Caco-2 (cell line): ENCODE results near the gene TOR4A. TPM values are rescaled to one million over a fixed set of nuclear protein-coding genes. Genes with fewer than 3 reads are reported as not detected.

ENCODE experiments used
- BruUV-seq: library from RNA; stranded (reverse); fragments of 400-500 nt; replicated peaks from 2 replicates; lab custom pipeline; 2021; lab: Mats Ljungman, UMichigan
- CTCF ChIA-PET: fragments of 300-600 bp; sonication (Branson Sonifier 250); formaldehyde crosslinking; loops from one replicate; lab custom pipeline; 2022; ENCODE audit warnings: antibody characterized with exemption; lab: Charles Lee
- POLR2A ChIA-PET: fragments of 300-600 bp; sonication (Branson Sonifier 250); formaldehyde crosslinking; loops from one replicate; lab custom pipeline; 2022; ENCODE audit warnings: antibody characterized with exemption; lab: Charles Lee
- DNase-seq, 2 experiments: peaks; one replicate each; pipeline versions ENCODE4 v3.0.0 to v3.0.0-alpha.2; 2020 to 2022
- H3K27me3 ChIP-seq: replicated peaks from 2 replicates; pipeline ENCODE4 v1.6.0; 2011; ENCODE audit warnings: low read length; ENCODE audit not compliant: control insufficient read depth, insufficient read depth
- H3K36me3 ChIP-seq: 2 replicates; pipeline ENCODE4 v1.5.1; 2011; ENCODE audit warnings: low read length; ENCODE audit not compliant: control insufficient read depth, insufficient read depth
- H3K4me1 ChIP-seq: fragments of 250-450 bp; sonication (Bioruptor Pico); 2 replicates; pipeline ENCODE4 v1.5.1; 2020; ENCODE audit warnings: mild to moderate bottlenecking
- H3K4me3 ChIP-seq: 2 replicates; pipeline ENCODE4 v1.5.1; 2011; ENCODE audit warnings: low read depth, mild to moderate bottlenecking, control low read depth, low read length
- H3K9me3 ChIP-seq: fragments of 250-450 bp; sonication (Bioruptor Pico); 2 replicates; pipeline ENCODE4 v1.5.1; 2020; ENCODE audit warnings: mild to moderate bottlenecking, moderate library complexity
- H3K27ac Mint-ChIP-seq: one replicate; pipeline ENCODE4 v1.8.0; 2022; ENCODE audit warnings: mixed read lengths; ENCODE audit not compliant: unreplicated experiment
- H3K27me3 Mint-ChIP-seq: one replicate; pipeline ENCODE4 v1.8.0; 2022; ENCODE audit warnings: mixed read lengths; ENCODE audit not compliant: insufficient read depth, unreplicated experiment
- H3K36me3 Mint-ChIP-seq: one replicate; pipeline ENCODE4 v1.8.0; 2022; ENCODE audit warnings: mild to moderate bottlenecking, mixed read lengths; ENCODE audit not compliant: insufficient read depth, unreplicated experiment
- H3K4me1 Mint-ChIP-seq: one replicate; pipeline ENCODE4 v1.8.0; 2022; ENCODE audit warnings: low read depth, mixed read lengths; ENCODE audit not compliant: unreplicated experiment
- H3K4me3 Mint-ChIP-seq: one replicate; pipeline ENCODE4 v1.8.0; 2022; ENCODE audit warnings: mild to moderate bottlenecking, moderate library complexity, mixed read lengths; ENCODE audit not compliant: unreplicated experiment
- H3K9me3 Mint-ChIP-seq: one replicate; pipeline ENCODE4 v1.8.0; 2022; ENCODE audit warnings: mixed read lengths; ENCODE audit not compliant: unreplicated experiment
- intact Hi-C: fragments of 100-400 bp; cut with micrococcal nuclease; formaldehyde crosslinking; loops from one replicate; pipeline ENCODE4 v1.10.0; 2022; ENCODE audit not compliant: unreplicated experiment
- total RNA-seq: library from RNA; stranded (reverse); gene quantifications from 2 replicates; pipeline ENCODE4 v1.2.3, GENCODE V29; 2022
- TF ChIP-seq, protein P1 (sequence below), 2 experiments: fragments of 200-600 bp in 1 of 2; IDR thresholded peaks; 1 replicate in 1 of 2; 2 replicates in 1 of 2; pipeline versions ENCODE4 v1.5.1 to v1.8.0; 2011 to 2022; ENCODE audit warnings: antibody characterized with exemption in 1 of 2, control low read depth in 1 of 2, inconsistent platforms in 1 of 2, low read depth in 1 of 2, low read length in 1 of 2, mild to moderate bottlenecking in 1 of 2, moderate library complexity in 1 of 2; ENCODE audit not compliant: insufficient read depth in 1 of 2, severe bottlenecking in 1 of 2, unreplicated experiment in 1 of 2

The TOR4A gene
- total RNA-seq, 1 experiment from 2014 or later, result 1.8 TPM

DNA sequence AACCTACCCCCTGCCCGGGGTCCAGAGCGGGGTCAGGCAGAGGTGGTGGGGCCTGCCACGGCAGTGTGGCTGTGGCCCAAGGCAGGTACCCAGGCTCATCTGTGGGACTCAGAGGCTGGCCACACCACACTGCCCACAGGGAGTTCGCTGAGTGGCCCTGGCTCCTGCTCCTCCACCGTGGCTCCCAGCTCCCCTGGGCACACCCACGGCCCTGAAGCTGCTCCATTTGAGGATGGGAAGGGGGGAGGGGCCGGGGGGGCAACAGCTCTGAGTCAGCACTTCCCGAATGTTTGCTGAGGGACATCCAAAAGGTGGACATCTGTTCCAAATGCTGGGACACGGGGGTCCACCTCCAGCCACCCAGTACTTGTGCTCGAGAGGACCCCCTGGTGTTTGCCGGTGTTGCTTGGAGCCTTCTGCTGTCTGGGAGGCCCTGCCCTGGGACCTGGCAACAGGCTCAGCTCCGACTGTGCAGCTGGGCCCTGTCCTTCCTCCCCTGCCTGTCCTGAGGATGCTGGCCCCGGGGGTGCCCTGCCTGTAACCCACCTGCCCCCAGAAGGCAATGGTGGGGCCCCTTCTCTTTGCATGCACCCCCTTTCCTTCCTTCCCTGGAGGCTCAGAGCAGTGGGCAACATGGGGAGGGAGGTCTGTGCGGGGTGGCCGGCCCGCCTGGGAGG, 27.0 kb downstream of the TOR4A start:
- no peak overlapping the region for H3K4me3 ChIP-seq
- TF ChIP-seq, protein P1, sequence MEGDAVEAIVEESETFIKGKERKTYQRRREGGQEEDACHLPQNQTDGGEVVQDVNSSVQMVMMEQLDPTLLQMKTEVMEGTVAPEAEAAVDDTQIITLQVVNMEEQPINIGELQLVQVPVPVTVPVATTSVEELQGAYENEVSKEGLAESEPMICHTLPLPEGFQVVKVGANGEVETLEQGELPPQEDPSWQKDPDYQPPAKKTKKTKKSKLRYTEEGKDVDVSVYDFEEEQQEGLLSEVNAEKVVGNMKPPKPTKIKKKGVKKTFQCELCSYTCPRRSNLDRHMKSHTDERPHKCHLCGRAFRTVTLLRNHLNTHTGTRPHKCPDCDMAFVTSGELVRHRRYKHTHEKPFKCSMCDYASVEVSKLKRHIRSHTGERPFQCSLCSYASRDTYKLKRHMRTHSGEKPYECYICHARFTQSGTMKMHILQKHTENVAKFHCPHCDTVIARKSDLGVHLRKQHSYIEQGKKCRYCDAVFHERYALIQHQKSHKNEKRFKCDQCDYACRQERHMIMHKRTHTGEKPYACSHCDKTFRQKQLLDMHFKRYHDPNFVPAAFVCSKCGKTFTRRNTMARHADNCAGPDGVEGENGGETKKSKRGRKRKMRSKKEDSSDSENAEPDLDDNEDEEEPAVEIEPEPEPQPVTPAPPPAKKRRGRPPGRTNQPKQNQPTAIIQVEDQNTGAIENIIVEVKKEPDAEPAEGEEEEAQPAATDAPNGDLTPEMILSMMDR (IDR thresholded peaks at IDR 0.05; ENCODE audit: insufficient read depth in 1 of 2, low read depth in 1 of 2, low read length in 1 of 2, severe bottlenecking in 1 of 2, unreplicated experiment in 1 of 2), result peak in 1 of 2 experiments; percentile 8
- peaks cover 23% of the 10 kb centered on the region for H3K4me1 ChIP-seq
- no peaks in the 10 kb centered on the region for H3K9me3 ChIP-seq
- Mint-ChIP-seq H3K36me3 (peaks cover 19% of the 10 kb centered on the region), H3K4me1 (no peaks in the 10 kb centered on the region), H3K27ac (no peak overlapping the region), H3K9me3 (no peaks in the 10 kb centered on the region), H3K27me3 (no peaks in the 10 kb centered on the region), H3K4me3 (no peak overlapping the region)
- H3K27me3 ChIP-seq, result no peaks in the 10 kb centered on the region
- intact Hi-C loops, result loop anchor here (5.0 kb wide), 1 partner anchor 118 kb away; the partner anchor contains the start of genes EXD3 and NOXA1
- peak in 1 of 2 experiments; percentile 48 for DNase-seq
- no TSS peak for BruUV-seq
- ChIA-PET CTCF (interaction anchor here (1.3 kb wide), 1 partner anchor 18 kb away, joined by 4 read pairs; no protein-coding TSS in a partner anchor), POLR2A (no interaction called here)
- H3K36me3 ChIP-seq, result no peaks in the 10 kb centered on the region

DNA sequence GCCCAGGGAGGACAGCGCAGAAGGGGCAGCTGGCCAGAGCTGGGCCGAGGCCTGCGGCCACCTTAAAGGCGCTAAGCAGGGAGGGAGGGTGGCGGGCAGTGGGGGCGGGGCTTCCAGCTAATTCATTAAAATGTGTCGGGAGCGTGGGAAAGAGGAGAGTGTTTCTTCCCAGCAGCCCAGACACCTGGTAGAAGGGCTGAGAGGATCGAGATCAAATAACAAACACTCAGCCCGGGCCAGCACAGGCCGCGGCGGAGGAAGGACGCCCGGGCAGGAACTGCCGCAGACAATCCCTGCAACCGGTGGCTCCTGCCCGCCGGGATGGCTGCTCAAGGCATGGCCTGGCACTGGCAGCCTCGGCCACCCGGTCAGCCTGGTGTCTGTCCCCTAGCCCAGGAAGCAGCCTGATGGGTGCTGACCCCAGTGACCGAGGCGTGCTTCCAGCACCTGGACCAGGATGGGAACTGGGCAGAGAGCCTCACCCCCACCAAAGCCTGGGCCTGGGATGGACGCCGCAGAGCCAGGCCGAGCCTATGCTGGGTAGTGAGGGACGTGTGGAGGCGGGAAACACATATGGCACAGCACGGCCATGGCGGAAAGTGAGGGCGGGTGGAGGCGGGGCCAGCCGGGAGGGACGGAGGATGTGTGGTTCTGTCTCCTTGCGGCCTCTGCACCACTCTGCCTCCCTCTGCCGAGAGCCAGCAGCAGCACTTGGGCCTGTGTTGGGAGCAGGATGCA, 27.7 kb downstream of the TOR4A start:
- Mint-ChIP-seq H3K27ac (no peak overlapping the region), H3K4me1 (no peaks in the 10 kb centered on the region), H3K9me3 (no peaks in the 10 kb centered on the region), H3K27me3 (no peaks in the 10 kb centered on the region), H3K36me3 (peaks cover 19% of the 10 kb centered on the region), H3K4me3 (no peak overlapping the region)
- POLR2A ChIA-PET, result no interaction called here
- H3K4me3 ChIP-seq, result no peak overlapping the region
- BruUV-seq, result no TSS peak
- H3K9me3 ChIP-seq, result no peaks in the 10 kb centered on the region
- peak in 1 of 2 experiments; percentile 33 for DNase-seq
- intact Hi-C loops, result no loop called here
- CTCF ChIA-PET, result interaction anchor here (1.3 kb wide), 1 partner anchor 18 kb away, joined by 4 read pairs; no protein-coding TSS in a partner anchor
- H3K4me1 ChIP-seq, result peaks cover 22% of the 10 kb centered on the region
- TF ChIP-seq, protein P1 (IDR thresholded peaks at IDR 0.05; ENCODE audit: insufficient read depth in 1 of 2, low read depth in 1 of 2, low read length in 1 of 2, severe bottlenecking in 1 of 2, unreplicated experiment in 1 of 2), result no peak
- H3K27me3 ChIP-seq, result no peaks in the 10 kb centered on the region
- H3K36me3 ChIP-seq, result no peaks in the 10 kb centered on the region

DNA sequence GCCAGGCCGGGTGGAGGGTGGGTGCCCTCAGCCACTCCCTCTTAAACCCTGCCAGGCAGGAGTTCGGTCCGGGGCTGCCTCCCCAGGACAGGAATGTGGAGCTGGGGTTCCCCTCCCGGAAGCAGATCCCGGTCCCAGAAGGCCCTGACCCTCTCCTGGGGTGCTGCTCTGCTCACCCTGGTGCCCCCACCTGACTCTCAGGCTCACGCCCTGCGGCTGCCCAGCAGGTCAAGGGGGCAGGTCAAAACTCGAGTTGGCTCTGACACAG, 28.2 kb downstream of the TOR4A start:
- ChIA-PET CTCF (no interaction called here), POLR2A (no interaction called here)
- H3K4me3 Mint-ChIP-seq, result no peak overlapping the region
- no peak overlapping the region for H3K27ac Mint-ChIP-seq
- peaks cover 16% of the 10 kb centered on the region for H3K36me3 Mint-ChIP-seq
- no peaks in the 10 kb centered on the region for H3K9me3 Mint-ChIP-seq
- Histone ChIP-seq H3K4me3 (no peak overlapping the region), H3K27me3 (no peaks in the 10 kb centered on the region), H3K36me3 (no peaks in the 10 kb centered on the region), H3K9me3 (no peaks in the 10 kb centered on the region), H3K4me1 (peaks cover 26% of the 10 kb centered on the region)
- no TSS peak for BruUV-seq
- no peak for DNase-seq
- intact Hi-C loops, result no loop called here
- no peaks in the 10 kb centered on the region for H3K4me1 Mint-ChIP-seq
- TF ChIP-seq, protein P1 (IDR thresholded peaks at IDR 0.05; ENCODE audit: insufficient read depth in 1 of 2, low read depth in 1 of 2, low read length in 1 of 2, severe bottlenecking in 1 of 2, unreplicated experiment in 1 of 2), result no peak
- H3K27me3 Mint-ChIP-seq, result no peaks in the 10 kb centered on the region
